ENCODE results near the gene ASPHD2. TPM values are rescaled to one million over a fixed set of nuclear protein-coding genes. Genes with fewer than 3 reads are reported as not detected.
A peak's percentile ranks its signal among the peaks of the same experiment; 100 is the strongest.

The ASPHD2 gene
- total and polyA plus RNA-seq, 2 donors = 2.1 to 2.9 TPM

DNA sequence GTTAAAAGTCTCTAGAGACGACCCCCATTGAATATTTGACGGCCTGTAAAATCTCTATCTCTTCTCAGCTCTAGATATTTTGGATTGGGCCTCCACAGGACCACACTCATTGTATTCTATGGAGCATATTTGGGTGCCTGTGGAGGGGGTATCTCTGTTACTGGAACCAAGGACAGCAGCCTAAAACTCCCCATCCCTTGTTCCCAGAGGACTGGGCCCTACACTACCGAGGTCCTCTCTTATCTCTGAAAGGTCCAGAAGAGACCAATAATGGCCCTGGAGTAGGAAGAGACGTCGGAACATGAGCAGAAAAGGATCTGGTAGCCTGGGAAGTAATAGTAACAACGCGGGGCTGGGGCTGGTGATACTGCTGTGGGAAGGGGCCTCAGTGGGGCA is 54.0 kb downstream of the ASPHD2 start:
- WGBS = 13% methylated on average over 7 of the region's 7 CpGs
- Histone ChIP-seq H3K27ac (ENCODE audit: low read depth in 1 of 2, low read length in 1 of 2) (peak overlapping the region; percentile 92 to 97), H3K27me3 (ENCODE audit: control insufficient read depth in 2 of 2, insufficient read depth in 1 of 2, low read length in 1 of 2) (no peaks in the 10 kb centered on the region), H3K36me3 (ENCODE audit: control insufficient read depth in 2 of 2, insufficient read depth in 2 of 2, low read length in 1 of 2) (peaks cover 3 to 5% of the 10 kb centered on the region in 2 donors), H3K4me1 (ENCODE audit: control insufficient read depth in 2 of 2, insufficient read depth in 2 of 2, low read length in 2 of 2) (peaks cover 37 to 55% of the 10 kb centered on the region in 2 donors), H3K9me3 (ENCODE audit: control insufficient read depth in 2 of 2, insufficient read depth in 1 of 2, low read length in 1 of 2) (no peaks in the 10 kb centered on the region), H3K4me3 (ENCODE audit: low read length in 2 of 2) (peak overlapping the region; percentile 88 to 91)
- peak in 1 of 9 donors; percentile 10 for DNase-seq (ENCODE audit: low read depth in 6 of 9, low spot score in 9 of 9)

- DNase-seq (ENCODE audit: low read depth in 6 of 9, low spot score in 9 of 9) = peak in 8 of 9 donors; percentile 80 to 96 (median 89)
- Histone ChIP-seq H3K27ac (ENCODE audit: low read depth in 1 of 2, low read length in 1 of 2) (peak within 1 kb of the TSS; percentile 92 to 97), H3K36me3 (ENCODE audit: control insufficient read depth in 2 of 2, insufficient read depth in 2 of 2, low read length in 1 of 2) (peaks cover 9 to 11% of the 10 kb centered on the region in 2 donors), H3K9me3 (ENCODE audit: control insufficient read depth in 2 of 2, insufficient read depth in 1 of 2, low read length in 1 of 2) (no peaks in the 10 kb centered on the region), H3K4me1 (ENCODE audit: control insufficient read depth in 2 of 2, insufficient read depth in 2 of 2, low read length in 2 of 2) (peaks cover 37 to 52% of the 10 kb centered on the region in 2 donors), H3K4me3 (ENCODE audit: low read length in 2 of 2) (peak within 1 kb of the TSS; percentile 88 to 91), H3K27me3 (ENCODE audit: control insufficient read depth in 2 of 2, insufficient read depth in 1 of 2, low read length in 1 of 2) (no peaks in the 10 kb centered on the region)
- under 1% methylated on average over 85 of the region's 85 CpGs for WGBS
Measured at GRCh38 chr22:26483439-26484359, 54.6 kb downstream of the ASPHD2 start, which contains the start of the genes HPS4 and SRRD. HPS4 (minus strand) TSS chr22:26483783; CDS start chr22:26481762, 2,021 bp downstream. SRRD (plus strand) TSS chr22:26483877; CDS start chr22:26483891, 14 bp downstream.

DNA sequence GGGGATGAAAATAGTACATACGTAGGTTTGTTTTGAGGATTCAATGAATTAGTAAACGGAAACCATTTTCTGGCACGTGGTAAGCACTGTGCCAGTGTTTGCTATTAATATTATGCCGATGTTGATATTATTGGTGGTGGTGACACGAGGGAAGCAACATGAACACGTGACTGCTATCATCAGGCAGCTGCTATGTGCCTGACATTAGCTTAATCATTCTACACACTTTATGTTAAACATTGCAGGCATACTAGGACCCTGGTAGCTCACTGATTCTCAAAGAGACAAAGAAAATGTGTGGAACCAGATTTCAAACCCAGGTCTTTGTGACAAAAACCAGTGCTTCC is 55.3 kb downstream of the ASPHD2 start:
- WGBS = 22% methylated on average over 6 of the region's 6 CpGs
- H3K27ac ChIP-seq (ENCODE audit: low read depth in 1 of 2, low read length in 1 of 2) = peak overlapping the region in 1 of 2 donors; percentile 79
- DNase-seq (ENCODE audit: low read depth in 6 of 9, low spot score in 9 of 9) = peak in 1 of 9 donors; percentile 13
- peaks cover 16 to 18% of the 10 kb centered on the region in 2 donors for H3K36me3 ChIP-seq (ENCODE audit: control insufficient read depth in 2 of 2, insufficient read depth in 2 of 2, low read length in 1 of 2)
- H3K9me3 ChIP-seq (ENCODE audit: control insufficient read depth in 2 of 2, insufficient read depth in 1 of 2, low read length in 1 of 2) = no peaks in the 10 kb centered on the region
- peak overlapping the region; percentile 88 to 91 for H3K4me3 ChIP-seq (ENCODE audit: low read length in 2 of 2)
- H3K4me1 ChIP-seq (ENCODE audit: control insufficient read depth in 2 of 2, insufficient read depth in 2 of 2, low read length in 2 of 2) = peaks cover 37 to 45% of the 10 kb centered on the region in 2 donors
- no peaks in the 10 kb centered on the region for H3K27me3 ChIP-seq (ENCODE audit: control insufficient read depth in 2 of 2, insufficient read depth in 1 of 2, low read length in 1 of 2)

DNA sequence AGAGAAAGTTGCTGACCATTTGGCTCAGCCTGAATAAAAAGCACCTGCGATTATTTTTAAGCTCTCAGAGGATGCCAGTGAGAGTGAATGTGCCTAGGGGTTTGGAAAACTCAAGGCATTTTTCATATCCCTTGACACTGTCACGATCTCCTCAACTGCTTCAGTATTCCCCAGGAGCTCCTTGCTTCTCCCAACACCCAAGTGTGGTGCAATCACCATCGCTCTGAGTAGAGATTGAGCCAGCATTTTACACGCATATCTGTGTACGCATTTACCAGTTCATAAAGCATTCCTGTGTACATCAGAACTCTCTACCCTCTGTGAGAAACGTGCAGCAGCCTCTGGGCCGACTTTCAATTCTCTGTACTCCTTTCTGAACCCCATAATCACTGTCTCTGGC is 56.0 kb downstream of the ASPHD2 start:
- Histone ChIP-seq H3K27me3 (ENCODE audit: control insufficient read depth in 2 of 2, insufficient read depth in 1 of 2, low read length in 1 of 2) (no peaks in the 10 kb centered on the region), H3K36me3 (ENCODE audit: control insufficient read depth in 2 of 2, insufficient read depth in 2 of 2, low read length in 1 of 2) (peaks cover 18 to 24% of the 10 kb centered on the region in 2 donors), H3K9me3 (ENCODE audit: control insufficient read depth in 2 of 2, insufficient read depth in 1 of 2, low read length in 1 of 2) (no peaks in the 10 kb centered on the region), H3K4me1 (ENCODE audit: control insufficient read depth in 2 of 2, insufficient read depth in 2 of 2, low read length in 2 of 2) (peaks cover 35 to 39% of the 10 kb centered on the region in 2 donors), H3K4me3 (ENCODE audit: low read length in 2 of 2) (no peak overlapping the region), H3K27ac (ENCODE audit: low read depth in 1 of 2, low read length in 1 of 2) (no peak overlapping the region)
- no peak for DNase-seq (ENCODE audit: low read depth in 6 of 9, low spot score in 9 of 9)
- 90% methylated on average over 7 of the region's 7 CpGs for WGBS

DNA sequence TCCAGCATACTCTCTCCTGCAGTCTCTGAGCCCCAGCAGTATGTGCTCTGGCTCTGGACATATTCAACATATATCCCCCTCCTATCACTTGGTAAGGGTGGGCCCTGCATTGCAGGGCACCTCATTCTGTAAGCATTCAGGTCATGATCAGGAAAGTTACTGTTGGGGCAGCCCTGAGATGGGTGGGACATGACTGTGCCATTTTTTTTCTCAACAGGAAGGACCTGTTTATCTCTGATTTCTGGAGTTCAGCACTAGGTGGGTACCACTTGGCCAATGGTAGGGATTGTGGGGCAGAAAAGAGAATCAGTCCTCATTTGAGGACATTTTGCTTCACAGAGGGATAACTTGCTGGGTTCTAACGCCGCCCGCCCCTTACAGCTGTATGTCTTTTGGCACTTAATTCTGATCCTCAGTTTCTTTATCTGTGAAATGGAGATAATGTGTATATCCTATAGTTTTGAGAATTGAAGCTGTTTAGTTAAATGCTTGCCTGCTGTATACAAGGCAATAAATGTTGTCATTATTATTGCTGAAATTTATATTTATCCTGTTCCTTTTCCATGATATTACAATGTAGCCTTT is 56.8 kb downstream of the ASPHD2 start:
- no peak for DNase-seq (ENCODE audit: low read depth in 6 of 9, low spot score in 9 of 9)
- no peak overlapping the region for H3K4me3 ChIP-seq (ENCODE audit: low read length in 2 of 2)
- H3K27me3 ChIP-seq (ENCODE audit: control insufficient read depth in 2 of 2, insufficient read depth in 1 of 2, low read length in 1 of 2) = no peaks in the 10 kb centered on the region
- 78% methylated on average over 3 of the region's 3 CpGs for WGBS
- peaks cover 29 to 30% of the 10 kb centered on the region in 2 donors for H3K4me1 ChIP-seq (ENCODE audit: control insufficient read depth in 2 of 2, insufficient read depth in 2 of 2, low read length in 2 of 2)
- peaks cover 18 to 33% of the 10 kb centered on the region in 2 donors for H3K36me3 ChIP-seq (ENCODE audit: control insufficient read depth in 2 of 2, insufficient read depth in 2 of 2, low read length in 1 of 2)
- no peaks in the 10 kb centered on the region for H3K9me3 ChIP-seq (ENCODE audit: control insufficient read depth in 2 of 2, insufficient read depth in 1 of 2, low read length in 1 of 2)
- no peak overlapping the region for H3K27ac ChIP-seq (ENCODE audit: low read depth in 1 of 2, low read length in 1 of 2)

DNA sequence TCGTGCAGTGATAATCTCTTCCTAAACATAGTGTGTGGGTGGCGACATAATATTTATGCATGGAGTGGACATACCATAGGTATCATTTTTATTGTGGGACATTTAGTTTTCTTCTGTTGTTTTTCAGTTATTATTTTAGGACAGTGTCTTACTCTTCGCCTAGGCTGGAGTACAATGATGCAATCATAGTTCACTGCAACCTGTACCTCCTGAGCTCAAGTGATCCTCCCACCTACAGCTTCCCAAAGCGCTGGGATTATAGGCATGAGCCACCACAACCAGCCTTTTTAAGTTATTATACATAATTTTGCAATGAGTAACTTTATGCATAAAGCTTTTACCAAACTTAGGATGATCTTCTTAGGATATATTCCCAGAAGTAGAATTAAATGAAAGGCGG is 57.3 kb downstream of the ASPHD2 start:
- Histone ChIP-seq H3K9me3 (ENCODE audit: control insufficient read depth in 2 of 2, insufficient read depth in 1 of 2, low read length in 1 of 2) (no peaks in the 10 kb centered on the region), H3K27me3 (ENCODE audit: control insufficient read depth in 2 of 2, insufficient read depth in 1 of 2, low read length in 1 of 2) (no peaks in the 10 kb centered on the region), H3K4me3 (ENCODE audit: low read length in 2 of 2) (no peak overlapping the region), H3K27ac (ENCODE audit: low read depth in 1 of 2, low read length in 1 of 2) (no peak overlapping the region), H3K4me1 (ENCODE audit: control insufficient read depth in 2 of 2, insufficient read depth in 2 of 2, low read length in 2 of 2) (peaks cover 25% of the 10 kb centered on the region in 2 donors), H3K36me3 (ENCODE audit: control insufficient read depth in 2 of 2, insufficient read depth in 2 of 2, low read length in 1 of 2) (peaks cover 20 to 38% of the 10 kb centered on the region in 2 donors)
- 98% methylated on average over 5 of the region's 5 CpGs for WGBS
- no peak for DNase-seq (ENCODE audit: low read depth in 6 of 9, low spot score in 9 of 9)

- 48% methylated on average over 3 of the region's 3 CpGs for WGBS
- no peaks in the 10 kb centered on the region for H3K27me3 ChIP-seq (ENCODE audit: control insufficient read depth in 2 of 2, insufficient read depth in 1 of 2, low read length in 1 of 2)
- H3K36me3 ChIP-seq (ENCODE audit: control insufficient read depth in 2 of 2, insufficient read depth in 2 of 2, low read length in 1 of 2) = peaks cover 34 to 52% of the 10 kb centered on the region in 2 donors
- H3K27ac ChIP-seq (ENCODE audit: low read depth in 1 of 2, low read length in 1 of 2) = no peak overlapping the region
- DNase-seq (ENCODE audit: low read depth in 6 of 9, low spot score in 9 of 9) = no peak
- H3K4me1 ChIP-seq (ENCODE audit: control insufficient read depth in 2 of 2, insufficient read depth in 2 of 2, low read length in 2 of 2) = peaks cover 9 to 10% of the 10 kb centered on the region in 2 donors
- no peak overlapping the region for H3K4me3 ChIP-seq (ENCODE audit: low read length in 2 of 2)
- H3K9me3 ChIP-seq (ENCODE audit: control insufficient read depth in 2 of 2, insufficient read depth in 1 of 2, low read length in 1 of 2) = no peaks in the 10 kb centered on the region
Measured at GRCh38 chr22:26487996-26488395, 58.9 kb downstream of the ASPHD2 start.

GRCh38 chr22:26489447-26490036 is 60.5 kb downstream of the ASPHD2 start:
- Histone ChIP-seq H3K4me1 (ENCODE audit: control insufficient read depth in 2 of 2, insufficient read depth in 2 of 2, low read length in 2 of 2) (peaks cover under 1% of the 10 kb centered on the region in 2 donors), H3K4me3 (ENCODE audit: low read length in 2 of 2) (no peak overlapping the region), H3K9me3 (ENCODE audit: control insufficient read depth in 2 of 2, insufficient read depth in 1 of 2, low read length in 1 of 2) (no peaks in the 10 kb centered on the region), H3K27me3 (ENCODE audit: control insufficient read depth in 2 of 2, insufficient read depth in 1 of 2, low read length in 1 of 2) (no peaks in the 10 kb centered on the region), H3K36me3 (ENCODE audit: control insufficient read depth in 2 of 2, insufficient read depth in 2 of 2, low read length in 1 of 2) (peaks cover 49 to 66% of the 10 kb centered on the region in 2 donors), H3K27ac (ENCODE audit: low read depth in 1 of 2, low read length in 1 of 2) (no peak overlapping the region)
- no peak for DNase-seq (ENCODE audit: low read depth in 6 of 9, low spot score in 9 of 9)
- 95% methylated on average over 4 of the region's 4 CpGs for WGBS

GRCh38 chr22:26492220-26492619 is 63.2 kb downstream of the ASPHD2 start:
- Histone ChIP-seq H3K4me1 (ENCODE audit: control insufficient read depth in 2 of 2, insufficient read depth in 2 of 2, low read length in 2 of 2) (no peaks in the 10 kb centered on the region), H3K36me3 (ENCODE audit: control insufficient read depth in 2 of 2, insufficient read depth in 2 of 2, low read length in 1 of 2) (peaks cover 74 to 88% of the 10 kb centered on the region in 2 donors), H3K27me3 (ENCODE audit: control insufficient read depth in 2 of 2, insufficient read depth in 1 of 2, low read length in 1 of 2) (no peaks in the 10 kb centered on the region), H3K27ac (ENCODE audit: low read depth in 1 of 2, low read length in 1 of 2) (no peak overlapping the region), H3K9me3 (ENCODE audit: control insufficient read depth in 2 of 2, insufficient read depth in 1 of 2, low read length in 1 of 2) (no peaks in the 10 kb centered on the region), H3K4me3 (ENCODE audit: low read length in 2 of 2) (no peak overlapping the region)
- 97% methylated on average over 9 of the region's 9 CpGs for WGBS
- no peak for DNase-seq (ENCODE audit: low read depth in 6 of 9, low spot score in 9 of 9)
